22Rv1 (cell line): ENCODE results near the gene MAP3K6.

Source experiments
- CTCF ChIP-seq: fragments of 450-650 bp; IDR thresholded peaks from 2 replicates; pipeline ENCODE4 v1.5.1; 2017; ENCODE audit warnings: mild to moderate bottlenecking
- ZFX ChIP-seq: fragments of 450-650 bp; IDR thresholded peaks from 2 replicates; pipeline ENCODE4 v1.6.1; 2017; ENCODE audit warnings: antibody characterized with exemption, borderline replicate concordance

- TF ChIP-seq CTCF (peak; percentile 98), ZFX (no peak)
These were observed 28.9 kb upstream of the MAP3K6 start for GRCh38 chr1:27395441-27396195.
